AG09309 (cell line): Measurements from ENCODE around the gene OBP2B.
"Not testable (repeated sequence)": the region's sequence is repeated elsewhere in the genome, so short reads cannot be mapped to it uniquely, and the experiment has no call there.

Experiments used
- DNase-seq: peaks from one replicate; pipeline ENCODE4 v3.0.0-alpha.2; 2010; ENCODE audit warnings: low read depth
- H3K4me3 ChIP-seq: 2 replicates; pipeline ENCODE4 v1.5.1; 2011; ENCODE audit warnings: mild to moderate bottlenecking, low read depth, low read length, moderate library complexity; ENCODE audit not compliant: control insufficient read depth
- CTCF ChIP-seq: IDR thresholded peaks from 2 replicates; pipeline ENCODE4 v1.5.1; 2011; ENCODE audit warnings: mild to moderate bottlenecking, low read depth, low read length, inconsistent platforms; ENCODE audit not compliant: insufficient read depth, control insufficient read depth; ENCODE audit errors: missing control alignments

The OBP2B gene

GRCh38 chr9:133233681-133234432 lies 24.8 kb upstream of the OBP2B start:
- H3K4me3 ChIP-seq: no peak overlapping the region
- TF ChIP-seq CTCF: no peak
- DNase-seq: no peak

- DNase-seq, H3K4me3 ChIP-seq: not testable (repeated sequence)
These were observed 23.0 kb upstream of the OBP2B start for GRCh38 chr9:133231934-133232568.

- not testable (repeated sequence) for H3K4me3 ChIP-seq, DNase-seq
These were observed 21.5 kb upstream of the OBP2B start for GRCh38 chr9:133230514-133230913.

GRCh38 chr9:133230093-133230492 lies 21.0 kb upstream of the OBP2B start:
- no peak overlapping the region for H3K4me3 ChIP-seq
- TF ChIP-seq CTCF: no peak
- DNase-seq: no peak

- H3K4me3 ChIP-seq, DNase-seq: not testable (repeated sequence)
These were observed 19.6 kb upstream of the OBP2B start for GRCh38 chr9:133228474-133229193.

- not testable (repeated sequence) for H3K4me3 ChIP-seq, DNase-seq
These were observed 18.9 kb upstream of the OBP2B start for GRCh38 chr9:133227996-133228395.

- H3K4me3 ChIP-seq: no peak overlapping the region
- no peak for TF ChIP-seq CTCF
- DNase-seq: no peak
These were observed 18.3 kb upstream of the OBP2B start for GRCh38 chr9:133227242-133227860.

- TF ChIP-seq CTCF: no peak
- no peak for DNase-seq
- no peak overlapping the region for H3K4me3 ChIP-seq
These were observed 17.4 kb upstream of the OBP2B start for GRCh38 chr9:133226219-133227171.
